T-helper 17 cell (primary cell): ENCODE results near the gene ARTN. TPM values are rescaled to one million over a fixed set of nuclear protein-coding genes. Genes with fewer than 3 reads are reported as not detected.
A peak's percentile ranks its signal among the peaks of the same experiment; 100 is the strongest.

Source experiments
- ATAC-seq: fragments of 150-1000 bp; cut with Tn5 transposase; 2 replicates; pipeline ENCODE4 v1.10.0; 2021; ENCODE audit warnings: mild to moderate bottlenecking, moderate library complexity
- DNase-seq, 3 donors: peaks; one replicate each; pipeline versions ENCODE4 v3.0.0 to v3.0.0-alpha.2; 2020 to 2021
- H3K9me3 ChIP-seq: one replicate; pipeline ENCODE4 v1.7.0; 2013; ENCODE audit warnings: low read length, mild to moderate bottlenecking; ENCODE audit not compliant: control insufficient read depth, poor library complexity, severe bottlenecking
- H3K27ac Mint-ChIP-seq: one replicate; pipeline ENCODE4 v1.8.0; 2022; ENCODE audit warnings: mild to moderate bottlenecking, moderate library complexity, mixed read lengths
- H3K27me3 Mint-ChIP-seq: one replicate; pipeline ENCODE4 v1.8.0; 2022; ENCODE audit warnings: mixed read lengths
- H3K36me3 Mint-ChIP-seq: one replicate; pipeline ENCODE4 v1.8.0; 2022; ENCODE audit warnings: low read depth, mixed read lengths
- H3K4me1 Mint-ChIP-seq: one replicate; pipeline ENCODE4 v1.8.0; 2022; ENCODE audit warnings: mild to moderate bottlenecking, mixed read lengths
- H3K4me3 Mint-ChIP-seq: one replicate; pipeline ENCODE4 v1.8.0; 2022; ENCODE audit warnings: mild to moderate bottlenecking, moderate library complexity, mixed read lengths
- total RNA-seq, 4 donors: library from RNA in 2 of 4; stranded (reverse) in 2 of 4; gene quantifications; one replicate each; pipeline ENCODE4 v1.2.3 and lab custom pipeline; 2022 to 2026

The ARTN gene
- total RNA-seq, 2 donors from 2014 or later: 0.52 to 0.65 TPM

DNA sequence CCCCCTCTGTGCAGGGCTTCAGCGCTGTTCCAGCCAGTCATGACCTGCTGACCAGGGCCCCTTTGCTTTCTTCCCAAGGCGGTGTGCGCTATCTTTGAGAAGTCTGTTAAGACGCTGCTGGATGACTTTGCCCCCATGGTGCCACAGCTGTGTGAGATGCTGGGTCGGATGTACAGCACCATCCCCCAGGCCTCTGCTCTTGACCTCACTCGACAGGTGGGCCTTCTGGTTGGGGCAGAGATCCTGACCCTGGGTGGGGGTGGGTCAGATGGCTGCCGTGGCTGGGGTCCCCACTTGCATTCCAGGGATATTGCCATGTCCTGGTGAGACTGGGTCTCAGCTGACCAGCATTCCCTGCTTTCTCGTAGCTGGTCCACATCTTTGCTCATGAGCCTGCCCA is 27.2 kb downstream of the ARTN start:
- Mint-ChIP-seq H3K36me3 (peaks cover 10% of the 10 kb centered on the region), H3K4me3 (no peak overlapping the region), H3K4me1 (peaks cover 6% of the 10 kb centered on the region), H3K27me3 (no peaks in the 10 kb centered on the region), H3K27ac (no peak overlapping the region)
- DNase-seq (no peak), ATAC-seq (no peak)
- H3K9me3 ChIP-seq: no peaks in the 10 kb centered on the region

DNA sequence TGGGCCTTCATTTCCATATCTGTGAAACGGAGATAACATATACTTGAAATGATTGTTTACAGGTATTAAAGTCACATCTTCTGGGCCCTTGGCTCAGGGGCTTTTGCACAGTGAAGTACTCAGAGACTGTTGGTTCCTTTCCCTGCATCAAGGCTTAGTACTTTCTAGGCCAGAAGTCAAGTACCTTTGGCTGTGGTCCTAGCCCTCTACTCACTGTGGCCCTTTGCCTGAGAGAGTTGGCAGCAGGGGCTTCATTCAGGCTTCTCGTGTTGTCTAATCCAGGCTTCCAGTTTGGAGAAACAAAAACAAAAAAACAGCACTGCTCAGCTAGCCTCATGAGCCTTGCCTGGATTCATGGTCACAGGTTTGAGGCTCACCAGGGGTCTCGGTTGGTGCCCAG is 28.1 kb downstream of the ARTN start:
- DNase-seq (no peak), ATAC-seq (no peak)
- Mint-ChIP-seq H3K4me1 (peaks cover 6% of the 10 kb centered on the region), H3K27me3 (no peaks in the 10 kb centered on the region), H3K4me3 (no peak overlapping the region), H3K27ac (no peak overlapping the region), H3K36me3 (peaks cover 10% of the 10 kb centered on the region)
- no peaks in the 10 kb centered on the region for H3K9me3 ChIP-seq

DNA sequence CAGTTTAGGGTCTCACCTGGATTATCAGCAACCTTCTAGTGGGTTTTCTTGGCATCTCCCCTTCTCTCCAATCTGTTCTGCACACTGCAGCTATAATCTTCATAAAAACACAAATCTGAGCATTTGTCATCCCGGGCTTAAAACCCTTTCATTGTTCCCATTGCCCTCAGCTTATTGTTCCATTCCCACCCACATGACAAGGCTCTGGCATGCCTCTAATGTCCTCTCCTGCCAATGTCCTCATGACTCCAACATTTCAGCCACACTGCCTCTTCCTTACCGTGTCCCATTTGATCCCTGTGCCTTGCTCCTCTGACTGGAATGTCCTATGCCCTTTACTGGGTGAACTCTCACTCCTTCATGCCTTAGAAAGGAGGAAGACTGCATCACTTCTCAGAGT is 28.7 kb downstream of the ARTN start:
- H3K36me3 Mint-ChIP-seq: peaks cover 7% of the 10 kb centered on the region
- no peaks in the 10 kb centered on the region for H3K9me3 ChIP-seq
- H3K27ac Mint-ChIP-seq: no peak overlapping the region
- no peak for DNase-seq
- H3K4me1 Mint-ChIP-seq: peaks cover 6% of the 10 kb centered on the region
- no peak overlapping the region for H3K4me3 Mint-ChIP-seq
- H3K27me3 Mint-ChIP-seq: no peaks in the 10 kb centered on the region
- ATAC-seq: no peak

DNA sequence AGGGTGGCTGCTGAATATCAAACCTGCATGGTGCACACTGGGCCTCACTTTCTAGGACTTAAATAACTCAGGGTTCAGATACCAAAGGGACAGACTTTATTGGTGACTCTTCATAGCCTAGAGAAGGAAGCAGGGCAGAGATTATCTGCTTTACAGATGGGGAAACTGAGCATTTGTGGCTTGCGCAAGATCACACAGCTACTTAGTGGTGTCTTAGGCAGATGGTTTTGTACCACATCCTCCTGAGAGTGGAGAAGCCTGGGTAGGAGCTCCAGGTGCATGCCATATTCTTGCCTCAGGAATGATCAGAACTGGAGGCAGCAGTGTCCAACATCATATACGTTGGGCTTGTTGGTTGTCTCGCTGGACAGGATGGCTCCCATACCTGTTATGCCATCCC is 29.4 kb downstream of the ARTN start:
- H3K4me1 Mint-ChIP-seq: peaks cover 6% of the 10 kb centered on the region
- H3K36me3 Mint-ChIP-seq: peaks cover 6% of the 10 kb centered on the region
- H3K4me3 Mint-ChIP-seq: no peak overlapping the region

DNA sequence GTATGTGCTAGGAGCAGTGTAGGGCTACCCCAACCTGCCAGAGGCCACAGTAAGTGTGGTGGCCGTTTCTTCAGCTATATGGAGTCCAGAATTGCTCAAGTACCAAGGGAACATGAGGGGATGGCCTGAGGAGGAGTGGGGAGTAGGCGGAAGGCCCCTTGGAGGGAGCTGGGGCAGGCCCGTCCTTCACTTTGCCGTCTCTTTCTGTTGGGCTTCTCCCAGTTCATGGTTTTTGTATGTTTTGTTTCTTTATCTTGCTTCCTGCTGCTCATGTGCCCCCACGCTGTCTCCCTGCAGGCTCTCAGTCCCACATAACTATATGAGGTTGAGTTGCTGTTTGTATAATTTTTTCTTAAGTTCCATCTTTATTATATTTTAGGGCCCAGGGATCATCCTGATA is 30.3 kb downstream of the ARTN start:
- peaks cover 6% of the 10 kb centered on the region for H3K36me3 Mint-ChIP-seq
- no peak overlapping the region for H3K27ac Mint-ChIP-seq
- no peak for ATAC-seq
- peaks cover 6% of the 10 kb centered on the region for H3K4me1 Mint-ChIP-seq
- no peaks in the 10 kb centered on the region for H3K9me3 ChIP-seq
- no peak overlapping the region for H3K4me3 Mint-ChIP-seq
- no peaks in the 10 kb centered on the region for H3K27me3 Mint-ChIP-seq
- no peak for DNase-seq

More for the DNA sequence above, 29.4 kb downstream of the ARTN start:
- ATAC-seq: no peak
- Mint-ChIP-seq H3K27me3 (no peaks in the 10 kb centered on the region), H3K27ac (no peak overlapping the region)
- DNase-seq: no peak
- no peaks in the 10 kb centered on the region for H3K9me3 ChIP-seq

DNA sequence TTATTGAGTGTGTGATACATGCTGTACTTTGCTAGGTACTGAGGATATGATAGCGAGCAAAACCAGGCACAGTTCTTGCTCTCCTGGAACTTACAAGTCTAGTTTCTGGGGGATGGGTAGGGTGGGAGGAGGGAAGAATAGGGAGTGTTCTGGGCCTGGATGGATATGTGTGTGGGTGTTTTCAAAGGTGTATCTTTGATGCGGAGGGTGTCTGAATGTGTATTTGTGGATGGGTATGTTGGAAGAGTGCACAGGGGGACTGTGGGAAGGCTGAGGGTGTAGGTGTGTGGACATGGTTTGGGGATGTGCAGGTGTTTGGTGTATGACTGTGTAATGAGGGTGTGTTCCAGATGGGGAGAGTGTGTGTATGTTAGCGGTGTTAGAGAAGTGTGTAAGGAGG is 31.7 kb downstream of the ARTN start:
- no peaks in the 10 kb centered on the region for H3K27me3 Mint-ChIP-seq
- peaks cover 6% of the 10 kb centered on the region for H3K36me3 Mint-ChIP-seq
- H3K27ac Mint-ChIP-seq: no peak overlapping the region
- peaks cover 17% of the 10 kb centered on the region for H3K4me1 Mint-ChIP-seq
- no peaks in the 10 kb centered on the region for H3K9me3 ChIP-seq
- ATAC-seq (no peak), DNase-seq (no peak)
- no peak overlapping the region for H3K4me3 Mint-ChIP-seq

DNA sequence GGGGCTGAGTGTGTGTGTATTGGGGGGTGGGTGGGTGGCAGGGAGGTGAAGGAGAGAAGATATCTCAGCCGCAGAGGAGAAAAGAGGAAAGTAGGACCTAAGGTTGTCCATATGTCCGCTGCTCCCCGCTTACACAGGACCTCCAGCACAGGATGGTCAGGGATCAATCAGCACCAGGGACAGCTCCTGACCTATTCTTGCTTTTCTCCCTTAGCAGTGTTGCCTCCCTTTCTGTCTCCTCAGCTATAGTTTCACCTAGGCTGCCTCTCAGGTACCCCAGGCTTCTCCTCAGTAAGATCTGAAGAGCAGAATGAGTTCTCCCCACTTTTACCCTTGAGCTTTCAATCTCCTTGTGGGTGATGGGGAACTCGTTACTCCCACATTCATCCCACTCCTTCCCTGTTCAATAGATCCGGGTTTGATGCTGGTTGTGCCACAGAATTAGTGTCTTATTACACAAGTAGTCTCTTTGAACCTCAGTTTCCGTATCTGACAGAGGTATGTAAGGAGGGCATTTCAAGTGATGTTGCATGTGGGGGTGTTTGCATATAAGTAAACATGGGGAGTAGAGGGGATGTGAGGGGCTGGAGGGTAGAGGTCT is 34.8 kb downstream of the ARTN start:
- peaks cover 20% of the 10 kb centered on the region for H3K4me1 Mint-ChIP-seq
- H3K9me3 ChIP-seq: no peaks in the 10 kb centered on the region
- no peak for DNase-seq
- no peak overlapping the region for H3K27ac Mint-ChIP-seq
- H3K36me3 Mint-ChIP-seq: no peaks in the 10 kb centered on the region
- H3K27me3 Mint-ChIP-seq: no peaks in the 10 kb centered on the region
- ATAC-seq: no peak
- no peak overlapping the region for H3K4me3 Mint-ChIP-seq

DNA sequence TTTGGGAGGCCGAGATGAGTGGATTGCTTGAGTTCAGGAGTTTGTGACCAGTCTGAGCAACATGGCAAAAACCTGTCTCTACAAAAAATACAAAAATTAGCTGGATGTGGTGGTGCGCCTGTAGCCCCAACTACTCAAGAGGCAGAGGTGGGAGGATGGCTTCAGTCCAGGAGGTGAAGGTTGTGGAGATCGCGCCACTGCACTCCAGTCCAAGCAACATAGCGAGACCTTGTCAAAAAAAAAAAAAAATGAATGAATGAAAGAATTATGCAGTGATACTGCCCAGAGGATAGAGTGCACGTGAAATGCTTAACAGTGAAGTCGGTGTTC is 35.8 kb downstream of the ARTN start:
- no peaks in the 10 kb centered on the region for H3K9me3 ChIP-seq
- peaks cover 29% of the 10 kb centered on the region for H3K4me1 Mint-ChIP-seq
- no peak overlapping the region for H3K27ac Mint-ChIP-seq
- ATAC-seq: no peak
- no peak for DNase-seq
- peak overlapping the region; percentile 93 for H3K4me3 Mint-ChIP-seq
- peaks cover 4% of the 10 kb centered on the region for H3K36me3 Mint-ChIP-seq
- no peaks in the 10 kb centered on the region for H3K27me3 Mint-ChIP-seq

DNA sequence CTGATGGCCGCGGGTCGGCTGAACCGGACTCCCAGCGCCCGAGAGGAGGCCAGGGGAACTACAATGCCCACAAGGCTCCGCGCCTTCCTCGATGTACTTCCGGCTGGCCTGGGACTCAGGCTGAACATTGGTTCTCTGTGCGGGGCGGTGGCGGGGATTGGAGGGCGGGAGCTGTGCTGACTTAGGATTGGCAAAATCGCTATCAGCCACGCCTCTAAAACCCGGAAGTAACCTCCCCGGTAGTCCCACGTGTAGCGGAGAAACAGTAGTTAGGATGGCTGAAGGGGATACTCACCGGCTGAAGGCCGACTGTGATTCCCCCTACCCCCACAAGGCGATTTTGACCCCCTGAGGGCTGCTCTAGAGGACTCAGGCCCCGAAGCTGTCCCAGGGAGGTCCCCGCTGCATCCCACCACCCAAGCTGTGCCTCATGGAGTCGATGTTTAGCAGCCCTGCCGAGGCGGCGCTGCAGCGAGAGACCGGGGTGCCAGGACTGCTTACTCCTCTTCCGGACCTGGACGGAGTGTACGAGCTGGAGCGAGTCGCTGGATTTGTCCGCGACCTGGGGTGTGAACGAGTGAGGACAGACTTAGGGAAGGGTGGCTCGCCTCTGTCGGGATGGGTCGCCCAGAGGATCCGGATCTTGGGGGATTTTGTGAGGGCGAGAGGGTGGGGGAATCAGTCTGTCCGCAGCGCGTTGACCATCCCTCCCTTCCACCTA is 36.3 kb downstream of the ARTN start, which contains the start of gene DPH2:
Gene DPH2 (plus strand): TSS at position 265 of the 721 bp plus-strand sequence. CDS start 166 bp downstream, at position 431.
- peak; percentile 83 to 90 (median 87) for DNase-seq
- H3K9me3 ChIP-seq: no peaks in the 10 kb centered on the region
- peaks cover 5% of the 10 kb centered on the region for H3K36me3 Mint-ChIP-seq
- H3K4me3 Mint-ChIP-seq: peak within 1 kb of the TSS; percentile 93
- H3K4me1 Mint-ChIP-seq: peaks cover 30% of the 10 kb centered on the region
- no peaks in the 10 kb centered on the region for H3K27me3 Mint-ChIP-seq
- peak; percentile 89 for ATAC-seq
- peak within 1 kb of the TSS; percentile 72 for H3K27ac Mint-ChIP-seq

DNA sequence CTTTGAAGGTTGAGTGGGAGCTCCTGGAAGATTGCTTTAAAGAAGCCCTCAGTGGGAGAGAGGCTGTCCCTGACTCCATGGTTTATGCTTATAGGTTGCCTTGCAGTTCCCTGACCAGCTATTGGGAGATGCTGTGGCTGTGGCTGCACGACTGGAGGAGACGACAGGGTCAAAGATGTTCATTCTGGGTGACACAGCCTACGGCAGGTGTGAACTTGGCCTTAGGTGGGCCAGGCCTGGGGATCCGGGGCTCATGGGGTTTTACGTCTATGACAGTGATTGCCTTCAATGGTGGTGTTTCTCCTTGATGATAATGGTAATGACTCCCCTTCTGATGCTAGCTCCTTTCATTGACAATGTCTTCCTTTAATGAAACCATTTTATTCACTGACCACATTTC is 36.9 kb downstream of the ARTN start:
- no peak for DNase-seq
- H3K27ac Mint-ChIP-seq: no peak overlapping the region
- peaks cover 30% of the 10 kb centered on the region for H3K4me1 Mint-ChIP-seq
- no peak for ATAC-seq
- peak overlapping the region; percentile 93 for H3K4me3 Mint-ChIP-seq
- H3K36me3 Mint-ChIP-seq: peaks cover 5% of the 10 kb centered on the region
- no peaks in the 10 kb centered on the region for H3K9me3 ChIP-seq
- H3K27me3 Mint-ChIP-seq: no peaks in the 10 kb centered on the region

DNA sequence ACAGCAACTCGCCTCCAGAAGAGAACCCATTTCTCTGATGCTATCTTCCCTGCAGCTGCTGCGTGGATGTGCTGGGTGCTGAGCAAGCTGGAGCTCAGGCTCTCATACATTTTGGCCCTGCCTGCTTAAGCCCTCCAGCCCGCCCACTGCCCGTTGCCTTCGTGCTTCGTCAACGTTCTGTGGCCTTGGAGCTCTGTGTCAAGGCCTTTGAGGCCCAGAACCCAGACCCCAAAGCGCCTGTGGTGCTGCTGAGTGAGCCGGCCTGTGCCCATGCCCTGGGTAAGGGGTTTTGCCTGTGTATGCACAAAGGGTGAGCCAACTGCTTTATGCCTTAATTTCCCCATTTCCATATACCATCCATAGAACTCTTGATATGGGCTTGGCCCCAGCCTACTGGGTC is 37.3 kb downstream of the ARTN start:
- H3K9me3 ChIP-seq: no peaks in the 10 kb centered on the region
- no peaks in the 10 kb centered on the region for H3K27me3 Mint-ChIP-seq
- no peak for ATAC-seq
- peaks cover 34% of the 10 kb centered on the region for H3K4me1 Mint-ChIP-seq
- DNase-seq: no peak
- H3K36me3 Mint-ChIP-seq: peaks cover 5% of the 10 kb centered on the region
- H3K4me3 Mint-ChIP-seq: peak overlapping the region; percentile 93
- H3K27ac Mint-ChIP-seq: no peak overlapping the region

DNA sequence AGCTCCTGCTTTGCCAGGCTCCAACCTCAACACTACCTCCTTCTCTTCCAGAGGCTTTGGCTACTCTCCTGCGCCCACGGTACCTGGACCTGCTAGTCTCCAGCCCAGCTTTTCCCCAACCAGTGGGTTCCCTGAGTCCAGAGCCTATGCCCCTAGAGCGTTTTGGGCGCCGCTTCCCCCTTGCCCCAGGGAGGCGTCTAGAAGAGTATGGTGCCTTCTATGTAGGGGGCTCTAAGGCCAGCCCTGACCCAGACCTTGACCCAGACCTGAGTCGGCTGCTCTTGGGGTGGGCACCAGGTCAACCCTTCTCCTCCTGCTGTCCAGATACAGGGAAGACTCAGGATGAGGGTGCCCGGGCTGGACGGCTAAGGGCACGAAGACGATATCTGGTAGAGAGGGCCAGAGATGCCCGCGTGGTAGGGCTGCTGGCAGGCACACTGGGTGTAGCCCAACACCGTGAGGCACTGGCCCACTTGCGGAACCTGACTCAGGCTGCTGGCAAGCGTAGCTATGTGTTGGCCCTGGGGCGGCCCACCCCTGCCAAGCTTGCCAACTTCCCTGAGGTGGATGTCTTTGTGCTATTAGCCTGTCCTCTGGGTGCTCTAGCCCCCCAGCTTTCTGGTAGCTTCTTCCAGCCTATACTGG is 37.9 kb downstream of the ARTN start:
- DNase-seq (no peak), ATAC-seq (no peak)
- no peaks in the 10 kb centered on the region for H3K27me3 Mint-ChIP-seq
- H3K9me3 ChIP-seq: no peaks in the 10 kb centered on the region
- H3K27ac Mint-ChIP-seq: no peak overlapping the region
- H3K4me1 Mint-ChIP-seq: peaks cover 38% of the 10 kb centered on the region
- H3K36me3 Mint-ChIP-seq: peaks cover 5% of the 10 kb centered on the region
- H3K4me3 Mint-ChIP-seq: peak overlapping the region; percentile 93

DNA sequence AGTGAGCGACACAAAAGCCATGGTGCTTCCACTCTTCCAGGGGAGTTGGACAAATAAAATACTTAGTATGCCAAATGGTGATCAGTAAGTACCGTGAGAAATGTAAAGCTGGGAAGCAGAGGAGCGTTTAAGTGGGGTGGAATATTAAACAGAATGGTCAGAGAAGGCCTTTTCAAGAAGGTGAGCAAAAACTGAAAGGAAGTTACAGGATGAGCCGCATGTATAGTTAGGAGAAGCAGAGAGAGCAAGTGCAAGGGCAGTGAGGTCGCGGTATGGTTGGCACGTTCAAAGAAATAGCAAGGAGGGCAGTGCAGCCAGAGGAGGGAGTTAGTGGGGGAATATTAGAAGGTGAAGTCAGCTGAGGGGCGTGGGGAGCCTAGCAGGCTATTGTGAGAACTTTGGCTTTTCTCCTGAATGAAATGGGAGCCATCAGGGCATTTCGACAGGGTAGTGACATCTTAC is 40.4 kb downstream of the ARTN start:
- H3K4me1 Mint-ChIP-seq: peaks cover 60% of the 10 kb centered on the region
- ATAC-seq (no peak), DNase-seq (no peak)
- H3K4me3 Mint-ChIP-seq: peak overlapping the region; percentile 95
- no peaks in the 10 kb centered on the region for H3K9me3 ChIP-seq
- H3K27ac Mint-ChIP-seq: peak overlapping the region; percentile 95
- H3K36me3 Mint-ChIP-seq: peaks cover 18% of the 10 kb centered on the region
- no peaks in the 10 kb centered on the region for H3K27me3 Mint-ChIP-seq
